RWPE1 (cell line): Measurements from ENCODE around the gene ETV6.

ENCODE experiments used
- CTCF ChIA-PET: fragments of 350-600 bp; sonication (Branson Sonifier 250); formaldehyde crosslinking; extraction: SDS; loops from one replicate; lab custom pipeline; 2021; lab: Yijun Ruan, JAX
- POLR2A ChIA-PET: fragments of 400-600 bp; formaldehyde crosslinking; extraction: SDS; loops from one replicate; lab custom pipeline; 2020; ENCODE audit warnings: antibody characterized with exemption; ENCODE audit not compliant: low non-redundant PET; lab: Yijun Ruan, JAX
- DNase-seq: peaks from one replicate; pipeline ENCODE4 v3.0.0; 2012; ENCODE audit warnings: low spot score
- H3K27ac ChIP-seq: fragments of 450-650 bp; 2 replicates; pipeline ENCODE4 v1.5.1; 2017
- CTCF ChIP-seq: fragments of 450-650 bp; conservative IDR thresholded peaks from 2 replicates; pipeline ENCODE4 v1.5.1; 2017; ENCODE audit warnings: low read depth, mild to moderate bottlenecking

ETV6 gene

GRCh38 chr12:11734580-11735180 is 85.2 kb downstream of the ETV6 start:
- no peak overlapping the region for H3K27ac ChIP-seq
- no peak for DNase-seq
- TF ChIP-seq CTCF = no peak
- POLR2A ChIA-PET = interaction anchor here (0.7 kb wide), 1 partner anchor 22 kb away, joined by 8 read pairs; no protein-coding TSS in a partner anchor
- CTCF ChIA-PET = interaction anchor here (0.6 to 0.7 kb wide), 3 partner anchors 139 to 298 kb away, joined by 3 read pairs; no protein-coding TSS in a partner anchor

DNA sequence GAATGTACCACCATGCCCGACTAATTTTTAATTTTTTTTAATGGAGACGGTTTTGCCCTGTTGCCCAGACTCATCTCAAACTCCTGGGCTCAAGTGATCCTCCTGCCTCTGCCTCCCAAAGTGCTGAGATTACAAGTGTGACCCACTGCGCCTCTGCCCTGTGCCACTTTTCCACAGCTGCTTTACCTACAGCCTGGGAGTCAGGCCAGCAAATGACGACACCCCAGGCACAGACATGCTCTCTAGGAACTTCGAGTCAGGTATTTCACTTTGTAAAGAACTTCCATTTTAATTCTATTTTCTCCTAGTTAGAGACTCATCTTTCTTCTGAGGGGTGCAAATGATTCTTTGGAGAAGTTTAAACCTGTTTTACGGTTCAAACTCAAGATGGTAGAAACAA is 89.0 kb downstream of the ETV6 start:
- DNase-seq = no peak
- ChIA-PET POLR2A (no interaction called here), CTCF (no interaction called here)
- no peak for TF ChIP-seq CTCF
- H3K27ac ChIP-seq = no peak overlapping the region

GRCh38 chr12:11739980-11740577 is 90.6 kb downstream of the ETV6 start:
- no peak for DNase-seq
- no peak for TF ChIP-seq CTCF
- ChIA-PET CTCF (no interaction called here), POLR2A (no interaction called here)
- H3K27ac ChIP-seq = no peak overlapping the region

- CTCF ChIA-PET = no interaction called here
- no peak overlapping the region for H3K27ac ChIP-seq
- peak; percentile 37 for DNase-seq
- POLR2A ChIA-PET = no interaction called here
- no peak for TF ChIP-seq CTCF
Measured at GRCh38 chr12:11741434-11742092, 92.1 kb downstream of the ETV6 start.

GRCh38 chr12:11743423-11744409 is 94.2 kb downstream of the ETV6 start:
- no peak overlapping the region for H3K27ac ChIP-seq
- CTCF ChIA-PET = interaction anchor here (0.6 to 1.1 kb wide), 3 partner anchors 108 to 387 kb away, joined by 3 to 5 read pairs (median 4); no protein-coding TSS in a partner anchor
- no peak for DNase-seq
- no peak for TF ChIP-seq CTCF
- POLR2A ChIA-PET = no interaction called here

GRCh38 chr12:11744410-11744801 is 94.9 kb downstream of the ETV6 start:
- TF ChIP-seq CTCF = no peak
- no peak for DNase-seq
- POLR2A ChIA-PET = no interaction called here
- no peak overlapping the region for H3K27ac ChIP-seq
- CTCF ChIA-PET = interaction anchor here (0.6 kb wide), 1 partner anchor 386 kb away, joined by 5 read pairs; no protein-coding TSS in a partner anchor
